Forelimb muscle (tissue), 1 donor: ENCODE results near the gene IQSEC2. TPM values are rescaled to one million over a fixed set of nuclear protein-coding genes. Genes with fewer than 3 reads are reported as not detected.

ENCODE experiments used
- DNase-seq: peaks from one replicate; pipeline ENCODE4 v3.0.0-alpha.2; 2013; ENCODE audit warnings: low read depth
- polyA plus RNA-seq: library from polyadenylated mRNA; unstranded; fragments of 120-200 nt; gene quantifications from one replicate; pipeline ENCODE4 v1.2.1, GENCODE V29; 2013; ENCODE audit not compliant: insufficient read length

IQSEC2 gene
- polyA plus RNA-seq, 1 donor: 19.9 TPM

DNA sequence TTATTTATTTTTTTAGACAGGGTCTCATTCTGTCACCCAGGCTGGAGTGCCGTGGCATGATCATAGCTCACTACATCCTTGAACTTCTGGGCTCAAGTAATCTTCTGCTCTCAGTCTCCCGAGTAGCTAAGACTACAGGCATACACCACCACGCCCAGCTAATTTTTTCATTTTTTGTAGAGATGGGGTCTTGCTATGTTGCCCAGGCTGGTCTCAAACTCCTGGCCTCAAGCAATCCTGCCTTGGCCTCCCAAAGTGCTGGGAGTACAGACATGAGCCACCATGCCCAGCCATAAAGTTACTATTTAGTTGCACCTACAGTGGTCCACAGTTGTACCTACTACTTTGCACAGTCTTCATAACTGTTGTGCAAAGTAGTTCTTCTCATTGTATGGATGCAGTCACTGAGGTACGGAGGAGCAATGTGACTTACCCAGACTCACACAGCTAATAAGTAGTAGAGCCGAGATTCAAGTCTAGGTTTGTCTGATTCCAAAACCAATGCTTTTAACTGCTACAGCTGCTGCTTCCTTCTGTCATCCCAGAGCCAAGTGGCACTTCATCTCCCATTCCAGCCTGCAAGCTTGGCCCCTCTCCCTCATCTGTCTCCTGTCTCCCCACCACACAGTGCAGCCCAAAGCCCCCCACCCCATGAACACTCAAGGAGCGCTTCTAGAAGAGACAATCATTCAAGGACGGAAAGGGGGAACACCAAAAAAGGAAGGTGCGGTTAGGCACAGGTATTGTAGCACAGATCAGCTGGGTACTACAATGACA is 24.0 kb upstream of the IQSEC2 start:
- DNase-seq: no peak

DNA sequence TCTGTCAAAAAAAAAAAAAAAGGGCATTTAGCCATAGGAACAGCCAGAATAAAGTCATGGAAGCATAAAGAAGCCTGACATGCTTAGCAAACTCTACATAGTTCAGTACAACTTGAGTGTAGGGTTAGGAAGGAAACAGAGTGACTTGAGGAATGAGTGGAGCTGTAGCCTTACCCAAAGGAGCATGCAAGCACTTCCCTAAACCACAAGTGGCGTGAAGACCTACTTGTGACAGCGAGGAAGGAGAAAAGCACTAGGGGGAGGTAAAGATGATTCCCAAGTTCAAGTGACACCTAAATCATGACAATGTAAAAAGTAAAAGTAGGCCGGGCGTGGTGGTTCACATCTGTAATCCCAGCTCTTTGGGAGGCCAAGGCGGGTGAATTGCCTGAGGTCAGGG is 21.8 kb upstream of the IQSEC2 start:
- no peak for DNase-seq

DNA sequence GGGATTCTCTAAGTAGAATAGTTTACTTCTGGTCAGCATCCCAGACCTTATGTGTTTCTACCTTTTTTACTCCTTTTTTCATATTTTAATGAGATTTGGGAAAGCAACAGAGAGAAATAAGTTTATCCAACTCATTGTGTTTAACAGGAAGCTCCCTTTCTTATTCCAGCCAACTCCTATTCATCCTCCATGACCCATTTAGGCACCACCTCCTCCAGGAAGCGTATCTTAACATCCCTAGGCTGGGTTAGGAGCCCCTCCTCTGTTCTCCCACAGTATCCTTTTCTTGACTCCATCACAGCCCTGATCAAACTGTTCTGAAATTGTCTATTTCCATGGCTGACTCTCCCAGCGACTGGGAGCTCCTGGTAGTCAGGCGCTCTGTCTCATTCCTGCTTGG is 18.8 kb upstream of the IQSEC2 start:
- no peak for DNase-seq

DNA sequence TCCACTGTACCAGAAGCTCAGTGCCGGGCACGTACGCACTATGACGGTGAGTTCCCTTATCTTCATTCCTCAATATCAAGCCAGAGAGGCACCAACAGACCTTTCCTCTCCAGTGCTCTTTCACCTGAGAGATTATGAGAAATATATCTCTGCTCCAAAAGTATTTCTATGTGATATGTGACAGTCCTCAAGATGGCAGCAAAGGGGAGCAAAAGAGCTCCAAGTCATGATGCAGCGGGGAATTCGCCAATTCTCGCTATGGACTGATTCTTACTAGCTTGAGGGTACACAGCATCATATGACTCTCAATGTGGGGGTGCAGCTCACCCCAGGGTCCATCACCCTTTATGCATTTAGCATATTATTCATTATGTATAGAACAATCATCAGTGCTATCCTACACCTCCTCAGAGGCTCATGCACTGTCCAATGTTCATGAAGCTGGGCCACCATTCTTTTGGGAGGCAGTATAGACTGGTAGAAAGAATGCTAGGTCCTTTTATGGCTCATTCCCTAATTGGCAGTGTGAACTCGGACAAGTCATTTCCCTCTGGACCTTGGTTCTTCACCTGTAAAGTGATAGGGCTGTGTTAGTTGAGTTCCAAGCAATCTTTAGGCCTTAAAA is 12.8 kb upstream of the IQSEC2 start:
- no peak for DNase-seq

DNA sequence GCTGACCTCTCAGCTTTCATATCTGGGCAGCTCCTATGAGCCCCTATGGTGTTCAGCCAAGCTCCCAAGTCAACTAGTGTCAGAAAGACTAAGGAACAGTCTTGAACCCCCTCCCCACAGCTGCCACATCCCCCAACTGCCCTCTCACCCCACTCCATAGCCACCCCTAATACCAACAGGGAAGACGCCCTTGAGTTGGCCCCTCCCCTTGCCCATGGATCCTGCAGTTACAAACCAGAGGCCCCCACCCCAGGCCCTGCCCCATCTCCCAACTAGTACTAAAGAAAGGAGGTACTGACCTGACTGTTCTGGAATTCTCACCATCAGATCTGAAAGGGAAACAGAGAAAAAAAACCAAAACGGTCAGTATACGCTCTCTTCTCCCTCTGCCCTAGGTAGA is 10.2 kb upstream of the IQSEC2 start:
- no peak for DNase-seq

DNA sequence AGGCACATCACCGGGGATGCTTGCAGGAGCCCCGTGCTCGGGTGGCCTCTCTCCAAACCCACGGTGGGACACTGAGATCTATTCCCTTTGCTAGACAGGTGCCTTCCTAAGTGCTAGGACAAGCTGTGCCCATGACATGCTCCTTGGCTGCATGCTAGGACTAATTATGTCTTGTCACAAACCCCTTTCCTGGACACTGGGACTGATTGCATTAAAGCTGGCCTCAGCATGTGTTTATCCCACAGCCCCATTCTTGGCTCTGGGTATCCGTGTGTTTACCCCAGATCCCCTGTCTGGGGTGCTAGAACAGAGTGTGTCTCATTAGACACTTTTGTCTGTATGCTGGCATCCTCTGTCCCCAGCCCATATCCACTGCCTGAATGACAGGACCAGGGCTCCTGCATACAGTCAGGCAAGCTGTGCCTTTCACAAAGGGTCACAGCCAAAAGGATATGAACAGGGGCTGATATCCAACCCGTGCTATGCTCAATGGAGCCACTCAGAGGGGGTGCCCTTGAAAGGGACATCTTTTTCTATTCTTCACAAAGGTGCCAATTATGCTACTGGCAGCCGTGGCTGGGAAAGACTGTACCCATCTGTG is 9.2 kb upstream of the IQSEC2 start:
- no peak for DNase-seq

DNA sequence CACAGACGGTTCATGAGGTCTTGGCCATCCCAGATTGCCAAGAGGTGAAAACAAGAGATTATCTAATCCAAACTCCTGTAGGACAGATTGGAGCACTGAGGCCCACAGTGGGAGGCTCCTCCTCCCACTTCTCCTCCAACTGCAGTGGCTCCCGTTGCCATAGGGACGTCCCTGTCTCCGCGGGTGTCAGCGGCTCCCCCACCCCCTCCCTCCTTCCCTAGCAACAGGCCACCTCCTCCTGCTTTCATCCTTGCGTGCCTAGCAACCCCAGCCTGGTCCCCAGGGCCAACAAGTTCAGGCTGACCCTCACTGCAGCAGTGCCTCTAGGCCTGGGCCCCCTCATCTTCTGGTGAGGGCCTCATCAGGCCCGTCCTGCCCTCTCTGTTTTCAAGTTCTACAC is 6.8 kb upstream of the IQSEC2 start:
- no peak for DNase-seq

DNA sequence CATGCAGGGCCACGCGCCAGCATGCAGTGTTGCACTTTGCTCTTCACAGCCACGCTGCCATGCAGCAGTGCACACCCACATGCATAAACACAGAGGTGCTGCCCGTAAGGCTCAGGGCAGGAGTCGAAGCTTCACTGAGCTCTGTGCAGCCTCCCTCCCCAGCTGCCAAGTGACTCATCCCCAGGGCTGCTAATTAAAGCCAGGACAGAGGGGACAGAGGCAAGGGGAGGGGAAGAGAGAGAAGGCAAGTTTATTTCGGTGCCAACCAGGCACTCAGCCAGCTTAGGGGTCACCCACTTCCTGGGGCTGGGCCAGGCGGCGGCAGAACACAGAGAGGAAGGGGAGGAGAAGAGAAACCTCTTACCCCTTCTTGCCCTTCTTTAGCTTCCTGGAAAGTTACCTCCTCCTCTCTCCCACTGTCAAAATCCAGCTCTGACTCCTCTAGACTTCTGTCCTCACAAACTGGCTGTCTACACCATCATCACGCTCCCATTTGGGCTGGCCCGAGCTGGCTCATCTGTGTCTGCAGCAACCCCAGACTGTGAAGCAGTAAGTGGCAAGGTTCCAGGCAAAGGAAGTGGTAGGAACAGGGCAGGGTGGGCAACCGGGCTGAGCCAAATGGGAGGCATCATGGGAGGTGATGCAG is 6.2 kb upstream of the IQSEC2 start:
- DNase-seq: no peak

DNA sequence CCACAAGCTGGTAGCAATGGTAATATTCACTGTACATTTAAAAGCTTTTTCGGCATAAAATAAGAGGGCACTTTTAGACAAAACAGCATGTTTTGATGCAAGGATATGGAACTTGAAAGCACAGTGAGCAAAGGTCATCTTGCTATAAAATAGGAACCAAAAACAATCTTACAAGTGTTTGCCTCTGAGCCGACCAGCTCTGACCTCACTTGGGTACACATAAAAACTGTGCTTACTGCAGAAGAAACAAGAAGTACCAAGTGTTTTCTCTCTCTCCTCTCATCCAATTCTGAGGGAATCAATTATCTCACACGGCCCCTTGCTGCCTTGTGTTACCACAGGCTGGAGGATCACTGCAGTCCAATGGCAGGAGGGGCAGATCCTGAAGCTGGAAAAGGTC is 4.8 kb upstream of the IQSEC2 start:
- no peak for DNase-seq

DNA sequence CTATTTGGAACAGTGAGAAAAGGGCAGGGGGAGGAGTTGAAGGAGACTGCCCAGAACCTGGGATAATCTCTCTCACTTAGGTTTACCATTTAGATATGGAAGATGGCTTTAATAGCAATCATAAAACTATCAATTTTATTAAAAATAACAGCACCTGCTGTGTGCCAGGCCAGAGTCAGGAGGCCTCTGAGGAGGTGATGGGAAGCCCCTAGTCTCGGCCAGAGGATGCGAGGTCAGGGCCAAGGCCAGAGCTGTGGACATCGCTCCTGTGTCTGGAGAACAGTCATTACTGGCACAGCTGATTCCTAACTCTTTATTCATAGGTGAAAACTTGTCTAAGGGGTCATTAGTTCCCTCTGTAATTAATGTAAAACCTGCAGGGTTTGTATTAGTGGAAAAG is 4.2 kb upstream of the IQSEC2 start:
- no peak for DNase-seq

DNA sequence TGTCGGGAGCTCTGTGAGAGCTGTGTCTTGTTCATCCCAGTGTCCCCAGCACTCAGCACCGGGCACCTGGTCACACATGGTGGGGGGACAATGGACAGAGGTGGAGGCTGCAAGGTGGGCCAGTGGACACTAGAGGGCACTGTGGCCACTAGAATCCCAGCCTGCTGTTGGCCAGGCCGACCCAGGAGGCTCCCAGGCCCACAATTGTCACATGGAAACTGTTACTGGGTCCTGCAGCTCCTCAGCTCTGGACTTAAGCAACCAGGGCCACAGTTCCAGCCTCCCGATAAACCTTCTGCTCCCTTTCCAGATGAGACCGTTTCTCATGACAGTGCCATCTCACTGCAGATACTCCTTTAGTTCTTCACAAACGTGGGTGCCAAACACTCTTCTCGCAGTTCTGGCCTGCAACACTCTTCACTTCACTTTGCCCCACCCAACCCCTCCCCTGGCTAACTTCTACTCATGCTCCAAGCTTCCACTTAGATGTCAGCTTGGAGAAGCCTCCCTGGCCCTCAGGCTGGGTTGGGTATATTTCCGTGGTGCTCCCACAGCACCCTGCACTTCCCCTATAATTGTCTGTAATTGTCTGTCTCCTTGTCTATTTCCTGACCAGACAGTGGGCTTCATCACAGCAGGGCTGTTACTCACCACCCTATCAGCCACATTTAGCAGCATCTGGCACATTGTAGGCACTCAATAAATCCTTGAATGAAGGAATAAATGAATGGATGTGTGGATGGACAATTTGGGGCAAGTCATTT is 3.5 kb upstream of the IQSEC2 start:
- no peak for DNase-seq

DNA sequence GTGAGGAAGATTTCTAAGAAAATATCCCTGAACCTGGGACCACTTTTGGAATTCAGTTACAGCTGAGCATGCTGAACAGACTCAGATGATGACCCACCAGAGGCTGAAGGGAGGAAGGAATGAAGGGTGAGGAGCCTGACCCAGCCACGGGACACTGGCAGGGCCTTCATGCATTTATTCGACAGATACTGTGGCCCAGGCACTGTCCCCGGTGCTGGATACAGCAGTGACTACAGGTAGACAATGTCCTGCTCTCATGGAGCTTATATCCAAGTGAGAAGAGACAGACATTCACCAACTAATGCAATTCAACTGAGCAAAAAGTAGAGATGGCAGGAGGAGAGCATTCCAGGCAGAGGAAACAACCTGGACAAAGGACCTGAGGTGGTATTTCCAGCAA is 2.2 kb upstream of the IQSEC2 start:
- DNase-seq: no peak

DNA sequence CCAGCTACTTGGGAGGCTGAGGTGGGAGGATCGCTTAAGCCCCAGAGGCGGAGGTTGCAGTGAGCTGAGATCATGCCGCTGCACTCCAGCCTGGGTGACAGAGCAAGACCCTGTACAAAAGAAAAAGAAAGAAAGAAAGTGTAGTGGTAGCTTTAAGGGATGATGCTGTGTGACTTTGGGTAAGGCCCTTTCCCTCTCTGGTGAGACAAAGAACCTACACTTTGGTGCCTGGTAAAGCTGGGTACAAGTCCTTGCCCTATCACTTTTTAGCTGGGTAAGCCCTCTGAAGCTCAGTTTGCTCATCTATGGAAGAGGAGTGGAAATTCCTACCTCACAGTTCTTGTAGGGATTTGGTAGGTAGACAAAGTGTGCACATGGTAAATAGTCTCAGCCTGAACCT is 1.7 kb upstream of the IQSEC2 start:
- DNase-seq: no peak

DNA sequence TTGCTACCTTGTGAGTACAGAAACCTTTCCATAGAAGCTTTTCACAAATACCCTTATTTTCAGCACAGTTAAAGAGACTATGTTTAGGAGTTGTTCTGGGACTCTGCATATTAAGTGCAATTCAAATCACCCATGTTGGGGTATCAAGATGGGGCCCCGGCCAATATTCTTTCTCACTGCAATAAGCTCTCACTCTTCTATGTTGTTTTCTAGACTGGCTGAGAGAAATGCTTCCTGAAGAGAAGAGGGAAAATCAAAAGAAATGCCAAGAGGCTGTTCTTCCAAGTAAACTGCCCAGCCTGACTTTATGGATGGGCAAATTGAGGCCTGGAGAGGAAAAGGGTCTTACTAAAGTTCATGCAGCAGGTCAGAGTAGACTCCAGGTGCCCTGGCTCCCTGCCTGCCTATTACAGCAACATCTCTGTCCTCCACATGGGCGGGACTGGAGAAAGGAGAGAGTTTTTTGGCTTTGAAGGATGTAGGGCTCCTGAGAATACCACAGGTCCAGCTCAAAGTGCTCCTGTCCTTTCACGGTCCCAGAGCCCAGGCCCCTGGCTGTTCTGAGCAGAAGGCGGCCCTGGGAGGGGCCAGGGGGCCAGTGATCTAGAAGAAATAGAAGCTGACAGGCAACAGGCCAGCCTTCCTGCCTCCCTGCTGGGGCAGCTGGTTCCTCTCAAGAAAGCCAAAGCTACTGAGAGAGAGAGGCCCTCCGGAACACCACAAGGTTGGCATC is 745 bp upstream of the IQSEC2 start:
- no peak for DNase-seq

DNA sequence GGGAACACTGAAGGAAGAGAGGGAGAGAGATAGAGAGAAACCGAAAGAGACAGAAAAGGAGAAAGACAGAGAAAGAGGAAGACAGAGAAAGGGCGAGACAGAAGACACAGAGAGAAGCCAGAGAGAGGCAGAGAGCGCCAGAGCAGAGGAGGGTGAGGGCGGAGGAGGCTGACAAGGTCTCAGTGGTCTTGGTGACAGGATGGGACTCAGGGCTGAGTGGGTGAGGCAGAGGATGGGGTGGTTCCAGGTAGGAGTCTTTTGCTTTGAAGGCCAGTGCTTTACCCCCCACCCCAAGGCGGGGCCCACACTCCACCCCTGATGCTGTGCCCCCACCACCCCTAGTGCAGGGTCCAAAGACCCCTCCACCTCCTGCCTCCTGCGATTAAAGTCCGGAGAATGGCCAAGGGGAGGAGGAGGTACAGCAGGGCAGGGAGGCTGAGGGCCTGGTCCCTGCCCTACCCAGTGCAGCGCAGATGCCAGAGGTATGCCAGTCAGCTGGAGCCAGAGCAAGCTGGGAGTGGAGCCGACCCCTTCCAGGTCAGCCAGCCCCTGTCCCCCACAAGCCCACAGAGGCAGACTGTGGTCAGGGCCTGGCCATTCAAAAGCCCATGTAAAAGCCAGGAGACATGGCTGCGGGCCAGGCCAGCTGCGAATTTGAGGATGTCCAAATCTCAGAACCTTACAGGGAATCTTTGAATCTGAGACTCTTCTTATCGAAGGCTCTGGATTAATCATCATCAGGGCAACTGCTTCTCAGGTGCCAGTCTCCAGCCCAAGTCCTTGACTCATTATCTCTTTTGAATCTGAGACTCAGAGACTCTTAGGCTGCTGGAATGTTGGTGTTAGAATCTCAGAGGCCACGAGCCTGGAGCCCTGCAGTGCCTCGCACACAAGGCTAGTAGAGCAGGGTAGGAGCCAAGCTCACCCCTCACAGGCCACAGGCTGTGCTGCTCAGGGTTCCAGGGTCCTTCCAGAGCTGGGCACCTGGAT is 758 bp downstream of the IQSEC2 start:
- no peak for DNase-seq

DNA sequence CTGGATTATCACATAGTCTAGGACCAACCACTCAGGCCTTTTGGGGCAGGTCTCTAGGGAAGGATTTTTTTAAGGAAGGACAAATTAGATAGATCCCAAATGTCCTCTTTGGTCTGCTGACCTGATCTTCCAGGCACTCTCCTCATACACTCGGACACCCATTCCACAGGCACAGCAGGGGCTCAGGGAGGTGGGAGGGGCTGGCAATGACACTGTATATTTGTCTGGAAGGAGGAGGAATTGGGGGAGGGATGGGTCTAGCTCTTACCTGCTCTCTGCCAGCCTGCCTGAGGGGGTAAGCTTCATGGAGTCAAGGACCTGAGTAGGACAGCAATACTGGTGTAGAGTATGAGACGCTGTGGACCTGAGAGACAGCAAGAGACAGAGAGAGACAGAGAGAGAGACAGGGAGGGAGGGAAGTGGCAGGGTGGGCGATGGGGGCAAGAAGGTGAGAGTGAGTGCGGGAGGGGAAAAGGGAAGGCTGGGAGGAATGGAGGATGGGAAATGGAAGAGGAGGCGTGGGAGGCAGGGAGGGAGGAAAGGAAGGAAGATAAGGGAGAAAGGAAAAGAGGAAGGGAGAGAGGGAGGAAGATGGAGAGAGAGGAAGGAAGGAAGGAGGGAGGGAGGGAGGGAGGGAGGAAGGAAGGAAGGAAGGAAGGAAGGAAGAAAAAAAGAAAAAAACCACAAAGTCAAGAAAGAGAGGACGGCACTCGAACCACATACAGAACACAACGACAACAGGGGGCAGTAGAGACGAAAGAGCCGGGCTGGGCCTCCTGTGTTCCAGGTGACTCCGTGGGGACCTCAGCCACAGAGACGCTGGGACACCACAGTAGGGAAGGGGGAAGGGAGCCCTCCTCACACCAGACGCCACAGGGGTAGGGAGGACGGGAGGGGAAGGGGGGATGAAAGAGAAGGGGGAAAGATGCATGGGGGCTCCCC is 1.8 kb downstream of the IQSEC2 start:
- no peak for DNase-seq

DNA sequence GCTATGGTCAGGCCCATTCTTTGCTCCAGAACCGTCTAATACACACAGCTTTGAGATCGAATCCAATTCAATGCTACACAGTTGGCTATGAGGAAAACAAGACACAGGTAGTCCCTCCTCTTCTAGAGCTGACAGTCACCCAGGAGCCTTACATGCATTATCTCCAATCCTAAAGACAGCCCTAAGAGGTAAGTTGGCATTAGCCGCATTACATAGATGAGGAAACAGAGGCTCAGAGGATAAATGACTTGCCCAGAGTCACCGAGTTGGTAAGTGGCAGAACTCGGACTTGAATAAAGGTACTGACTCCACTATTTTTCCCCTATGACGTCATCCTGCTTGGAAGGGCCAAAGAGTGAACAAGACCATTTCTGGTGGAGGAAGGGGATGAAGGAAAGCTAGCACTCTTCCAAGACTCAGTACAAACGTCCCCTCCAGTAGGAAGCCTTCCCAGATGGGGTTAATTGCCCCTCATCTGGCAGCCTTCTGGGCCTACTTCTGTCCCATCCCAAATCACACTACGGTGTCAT is 8.5 kb downstream of the IQSEC2 start:
- DNase-seq: no peak

DNA sequence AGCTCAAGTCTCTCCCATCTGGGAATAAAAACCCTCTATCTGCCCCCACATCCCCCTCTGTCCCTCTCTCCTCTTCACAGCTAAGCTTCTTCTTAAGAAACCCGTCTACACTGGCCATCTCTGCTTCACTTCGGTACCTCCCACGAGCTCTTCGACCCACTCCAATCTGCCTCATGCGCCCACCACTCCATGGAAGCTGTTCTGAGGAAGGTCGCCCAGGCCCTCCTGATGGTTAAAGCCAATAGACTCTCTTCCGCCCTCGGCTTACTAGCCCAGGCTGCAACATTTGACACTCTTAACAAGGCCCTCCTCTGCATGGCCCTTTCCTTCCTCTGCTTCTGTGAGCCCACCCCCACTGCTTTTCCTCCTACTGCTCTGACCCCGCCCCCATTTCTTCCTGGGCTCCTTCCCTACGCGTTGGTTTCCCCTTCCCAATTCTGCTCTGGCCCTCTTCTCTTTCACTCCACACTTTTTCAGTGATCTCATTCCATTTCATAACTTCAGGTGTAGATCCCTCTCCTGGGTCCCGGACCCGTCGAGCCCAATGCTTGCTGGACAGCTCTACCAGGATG is 11.8 kb downstream of the IQSEC2 start:
- no peak for DNase-seq
